Stimulated activated CD4-positive, alpha-beta T cell treated with anti-CD3 and anti-CD28 coated beads, Interleukin-15, amount 100 ng/mL, for 1 hour (primary cell): Measurements from ENCODE around the gene SLC39A7.

ENCODE experiments used
- DNase-seq, 2 donors: peaks; one replicate each; pipeline ENCODE4 v3.0.0-alpha.2; 2020; ENCODE audit warnings: low read depth in 1 of 2, low spot score in 1 of 2

Gene SLC39A7

DNA sequence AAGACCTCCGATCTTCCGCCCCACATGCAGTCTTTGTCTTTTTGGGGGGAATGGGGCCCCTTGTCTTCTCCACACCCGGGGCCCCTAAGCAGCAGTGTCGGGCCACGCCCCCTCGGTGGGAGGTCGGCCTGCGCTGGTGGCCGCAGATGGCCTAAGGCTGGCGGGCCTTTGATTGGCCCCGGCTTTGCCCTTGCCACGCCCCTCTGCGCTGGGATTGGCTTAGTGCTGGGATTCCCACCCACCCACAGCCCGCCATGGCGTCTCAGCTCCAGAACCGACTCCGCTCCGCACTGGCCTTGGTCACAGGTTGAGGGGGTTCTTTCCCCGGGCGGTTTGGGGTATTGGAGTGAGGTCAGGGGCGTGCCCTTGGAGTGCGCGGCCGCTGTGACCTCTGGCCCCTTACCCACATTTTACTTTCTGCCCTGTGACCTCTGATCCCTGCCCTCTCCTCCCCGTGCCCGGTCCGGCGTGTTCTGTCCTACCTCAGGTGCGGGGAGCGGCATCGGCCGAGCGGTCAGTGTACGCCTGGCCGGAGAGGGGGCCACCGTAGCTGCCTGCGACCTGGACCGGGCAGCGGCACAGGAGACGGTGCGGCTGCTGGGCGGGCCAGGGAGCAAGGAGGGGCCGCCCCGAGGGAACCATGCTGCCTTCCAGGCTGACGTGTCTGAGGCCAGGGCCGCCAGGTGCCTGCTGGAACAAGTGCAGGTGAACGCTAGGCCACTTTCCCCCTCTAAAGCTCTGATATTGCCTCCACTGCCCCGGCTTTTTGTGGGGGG is 3.9 kb downstream of the SLC39A7 start, which contains the start of gene HSD17B8:
HSD17B8 (plus strand) TSS at position 241 of the 776 bp plus-strand sequence; CDS start at position 255, 14 bp downstream.
- peak; percentile 78 to 87 for DNase-seq

DNA sequence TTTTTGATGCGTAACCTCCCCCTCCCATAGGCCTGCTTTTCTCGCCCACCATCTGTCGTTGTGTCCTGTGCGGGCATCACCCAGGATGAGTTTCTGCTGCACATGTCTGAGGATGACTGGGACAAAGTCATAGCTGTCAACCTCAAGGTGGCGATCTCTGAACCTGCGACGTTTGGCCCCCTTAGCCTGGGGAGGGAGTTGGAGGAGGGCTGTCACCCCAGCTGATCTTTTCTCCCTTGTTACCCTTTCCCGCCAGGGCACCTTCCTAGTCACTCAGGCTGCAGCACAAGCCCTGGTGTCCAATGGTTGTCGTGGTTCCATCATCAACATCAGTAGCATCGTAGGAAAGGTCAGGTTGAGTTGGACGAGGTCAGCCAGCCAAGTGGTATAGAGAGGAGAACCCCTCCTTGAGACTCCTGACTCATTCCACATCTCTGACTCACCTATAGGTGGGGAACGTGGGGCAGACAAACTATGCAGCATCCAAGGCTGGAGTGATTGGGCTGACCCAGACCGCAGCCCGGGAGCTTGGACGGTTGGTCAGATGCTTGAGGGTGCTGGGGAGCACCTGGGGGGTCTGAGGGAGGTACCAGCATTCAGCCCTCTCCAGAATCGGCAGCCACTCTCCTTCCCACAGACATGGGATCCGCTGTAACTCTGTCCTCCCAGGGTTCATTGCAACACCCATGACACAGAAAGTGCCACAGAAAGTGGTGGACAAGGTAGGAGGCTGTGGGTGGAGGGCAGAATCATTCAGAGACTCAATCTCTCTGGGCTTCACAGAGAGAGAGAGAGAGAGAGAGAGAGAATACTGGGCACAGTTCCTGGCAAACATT is 4.7 kb downstream of the SLC39A7 start:
- no peak for DNase-seq

DNA sequence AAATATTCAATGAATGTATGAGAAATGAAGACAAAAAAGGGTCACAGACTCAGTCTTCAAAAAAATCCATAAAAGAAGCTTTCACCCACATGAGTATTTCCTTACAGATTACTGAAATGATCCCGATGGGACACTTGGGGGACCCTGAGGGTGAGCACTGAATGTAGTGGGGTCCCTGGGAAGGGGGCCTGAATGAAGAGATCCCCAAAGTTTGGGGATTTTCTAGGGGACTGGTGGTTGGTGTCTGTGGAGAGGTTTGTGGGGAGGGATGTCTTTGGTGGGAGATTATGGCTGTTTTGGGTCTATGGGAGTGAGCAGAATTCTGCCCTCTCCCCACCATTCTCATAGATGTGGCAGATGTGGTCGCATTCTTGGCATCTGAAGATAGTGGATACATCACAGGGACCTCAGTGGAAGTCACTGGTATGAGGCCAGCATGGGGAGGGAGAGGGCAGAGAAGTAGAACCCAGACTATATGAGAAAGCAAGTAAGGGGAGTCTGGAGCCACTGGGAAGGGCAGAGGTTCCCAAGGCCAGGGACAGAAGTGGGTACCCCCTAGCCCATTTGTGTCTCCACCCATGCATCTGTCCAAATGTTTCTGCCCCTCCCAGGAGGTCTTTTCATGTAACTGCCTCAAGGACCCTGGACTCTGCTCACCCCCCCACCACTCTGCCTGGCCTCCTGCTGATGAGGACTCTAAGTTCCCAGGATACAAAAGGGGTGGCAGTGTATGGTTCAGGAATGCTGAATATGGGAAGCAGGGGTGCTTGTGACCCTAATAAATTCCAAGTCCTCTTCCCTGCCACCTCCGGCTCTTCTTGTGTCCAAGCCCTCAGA is 5.6 kb downstream of the SLC39A7 start:
- DNase-seq, result no peak

DNA sequence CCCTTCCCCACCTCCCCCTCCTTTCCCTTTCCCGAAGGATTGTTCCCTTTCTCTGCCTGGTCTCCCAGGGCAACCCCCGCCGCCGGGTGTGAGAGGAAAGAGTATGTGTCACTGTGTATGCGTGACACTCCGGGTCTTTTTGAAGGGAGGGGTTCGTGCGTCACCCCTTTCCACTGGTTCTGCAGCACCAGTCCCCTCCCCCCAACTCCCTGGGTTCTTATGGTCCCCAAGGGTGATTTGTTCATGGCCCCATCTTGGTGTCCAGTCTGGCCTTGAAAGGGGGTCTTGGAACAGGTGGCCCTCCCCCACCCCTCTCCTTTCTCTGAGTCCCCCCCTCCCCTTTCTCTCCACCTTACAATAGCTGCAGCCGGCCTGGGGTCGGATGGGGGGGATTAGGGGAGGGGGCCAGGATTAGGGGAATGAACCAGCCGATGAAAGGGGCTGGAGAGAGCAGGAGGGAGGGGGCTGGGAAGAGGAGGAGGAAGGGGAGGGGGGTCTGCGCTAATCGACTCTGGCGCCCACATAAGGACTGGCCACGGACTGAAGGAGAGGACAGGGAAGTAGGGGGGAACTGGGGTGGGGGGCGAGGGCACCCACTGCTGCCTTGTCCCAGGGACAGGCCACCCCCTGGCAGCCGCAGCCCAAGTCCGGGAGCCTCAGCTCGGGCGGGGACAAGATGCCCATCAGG is 6.3 kb downstream of the SLC39A7 start:
- DNase-seq, result no peak

DNA sequence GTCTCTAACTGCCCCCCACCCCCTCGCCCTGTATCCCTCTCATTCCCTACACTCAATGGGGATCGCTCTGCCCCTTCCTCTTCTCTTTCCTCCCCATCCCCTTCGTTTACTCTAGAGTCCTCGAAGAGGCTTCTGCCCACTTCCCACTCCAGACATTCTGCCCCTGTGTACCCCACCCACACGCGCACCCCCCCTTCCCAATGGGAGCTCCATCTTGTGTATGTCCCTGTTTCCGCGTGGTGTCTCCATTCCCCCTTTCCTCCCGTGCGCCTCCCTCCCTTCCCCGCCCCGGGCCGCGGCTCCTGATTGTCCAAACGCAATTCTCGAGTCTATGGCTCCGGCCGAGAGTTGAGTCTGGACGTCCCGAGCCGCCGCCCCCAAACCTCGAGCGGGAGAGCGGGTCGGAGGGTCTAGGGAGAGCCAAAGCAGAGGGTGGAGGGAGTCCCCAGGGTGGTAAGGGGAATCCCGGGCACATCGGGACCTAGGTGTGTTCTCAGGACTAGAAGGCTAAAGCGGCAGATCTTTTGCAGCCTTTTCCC is 7.0 kb downstream of the SLC39A7 start:
- DNase-seq, result no peak

DNA sequence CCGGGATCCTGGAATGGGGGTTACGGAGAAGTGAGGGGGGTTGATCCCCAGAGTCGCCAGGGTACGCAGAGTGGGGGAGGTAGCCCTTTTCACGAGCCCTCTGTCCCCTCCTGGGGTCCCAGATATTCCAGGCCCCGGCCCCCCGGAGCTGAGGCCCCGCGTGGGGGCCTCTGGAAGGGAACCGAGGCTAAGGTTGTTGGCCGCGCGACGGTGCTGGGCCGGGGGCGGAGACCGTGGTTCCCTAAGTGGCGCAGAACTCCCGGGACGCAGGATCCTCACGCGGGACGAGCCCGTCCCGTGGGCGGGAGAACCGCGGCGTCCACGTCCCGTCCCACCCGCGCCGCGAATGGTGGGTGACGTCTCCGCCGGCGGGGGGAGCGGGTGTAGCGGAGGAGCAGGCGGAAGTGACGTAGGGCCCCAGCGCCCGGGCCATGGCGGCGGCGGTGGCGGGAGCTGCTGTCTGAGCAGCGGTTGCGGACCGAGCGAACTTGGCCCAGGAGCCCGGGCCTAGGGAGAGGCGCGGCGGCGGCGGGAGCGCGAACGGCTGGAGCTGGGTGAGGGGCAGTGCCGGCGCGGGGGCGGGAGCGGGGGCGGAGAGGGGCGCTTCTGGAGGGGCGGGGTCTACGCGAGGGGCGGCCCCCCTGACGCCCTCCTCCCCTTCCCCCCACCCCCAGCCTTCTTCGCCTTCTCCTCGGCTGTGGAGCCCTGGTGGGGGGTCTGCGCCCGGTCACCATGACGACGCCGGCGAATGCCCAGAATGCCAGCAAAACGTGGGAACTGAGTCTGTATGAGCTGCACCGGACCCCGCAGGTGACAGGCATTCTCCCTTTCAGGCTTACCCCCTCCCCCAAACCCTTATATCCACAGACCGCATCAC is 7.7 kb downstream of the SLC39A7 start, which contains the start of gene RING1:
RING1 (plus strand) TSS at position 410 of the 877 bp plus-strand sequence; CDS start at position 733, 323 bp downstream.
- DNase-seq, result peak; percentile 71 to 81

DNA sequence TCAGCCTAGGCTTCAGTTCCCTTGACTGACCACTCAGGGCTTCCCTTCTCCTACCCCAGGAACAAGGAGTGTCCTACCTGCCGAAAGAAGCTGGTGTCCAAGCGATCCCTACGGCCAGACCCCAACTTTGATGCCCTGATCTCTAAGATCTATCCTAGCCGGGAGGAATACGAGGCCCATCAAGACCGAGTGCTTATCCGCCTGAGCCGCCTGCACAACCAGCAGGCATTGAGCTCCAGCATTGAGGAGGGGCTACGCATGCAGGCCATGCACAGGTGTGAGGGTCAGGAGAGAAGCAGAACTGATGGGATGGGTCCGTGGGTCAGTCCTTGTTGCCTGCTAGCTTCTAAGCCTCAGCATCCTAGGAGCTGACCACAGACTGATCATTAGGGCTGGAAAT is 9.2 kb downstream of the SLC39A7 start:
- DNase-seq, result no peak

DNA sequence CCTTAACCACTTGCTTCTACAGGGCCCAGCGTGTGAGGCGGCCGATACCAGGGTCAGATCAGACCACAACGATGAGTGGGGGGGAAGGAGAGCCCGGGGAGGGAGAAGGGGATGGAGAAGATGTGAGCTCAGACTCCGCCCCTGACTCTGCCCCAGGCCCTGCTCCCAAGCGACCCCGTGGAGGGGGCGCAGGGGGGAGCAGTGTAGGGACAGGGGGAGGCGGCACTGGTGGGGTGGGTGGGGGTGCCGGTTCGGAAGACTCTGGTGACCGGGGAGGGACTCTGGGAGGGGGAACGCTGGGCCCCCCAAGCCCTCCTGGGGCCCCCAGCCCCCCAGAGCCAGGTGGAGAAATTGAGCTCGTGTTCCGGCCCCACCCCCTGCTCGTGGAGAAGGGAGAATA is 10.5 kb downstream of the SLC39A7 start:
- DNase-seq, result no peak

DNA sequence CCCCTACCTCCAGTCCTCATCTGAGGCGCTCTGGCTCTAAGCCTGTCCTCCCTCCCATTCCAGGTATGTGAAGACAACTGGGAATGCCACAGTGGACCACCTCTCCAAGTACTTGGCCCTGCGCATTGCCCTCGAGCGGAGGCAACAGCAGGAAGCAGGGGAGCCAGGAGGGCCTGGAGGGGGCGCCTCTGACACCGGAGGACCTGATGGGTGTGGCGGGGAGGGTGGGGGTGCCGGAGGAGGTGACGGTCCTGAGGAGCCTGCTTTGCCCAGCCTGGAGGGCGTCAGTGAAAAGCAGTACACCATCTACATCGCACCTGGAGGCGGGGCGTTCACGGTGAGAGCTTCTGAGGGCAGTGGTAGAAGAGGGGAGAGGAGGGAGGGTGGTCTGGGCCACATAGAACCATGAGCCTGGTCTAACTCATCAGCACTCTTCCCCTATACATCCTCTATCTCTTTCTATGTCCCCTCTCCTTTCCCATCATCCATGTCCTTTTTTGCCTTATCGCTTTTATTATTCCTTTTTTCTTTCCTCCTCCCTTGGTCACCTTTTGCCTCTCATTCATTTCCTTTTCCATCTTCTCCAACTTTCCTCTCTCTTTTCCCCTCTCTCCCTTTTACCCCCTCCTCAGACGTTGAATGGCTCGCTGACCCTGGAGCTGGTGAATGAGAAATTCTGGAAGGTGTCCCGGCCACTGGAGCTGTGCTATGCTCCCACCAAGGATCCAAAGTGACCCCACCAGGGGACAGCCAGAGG is 11.2 kb downstream of the SLC39A7 start:
- DNase-seq, result no peak

DNA sequence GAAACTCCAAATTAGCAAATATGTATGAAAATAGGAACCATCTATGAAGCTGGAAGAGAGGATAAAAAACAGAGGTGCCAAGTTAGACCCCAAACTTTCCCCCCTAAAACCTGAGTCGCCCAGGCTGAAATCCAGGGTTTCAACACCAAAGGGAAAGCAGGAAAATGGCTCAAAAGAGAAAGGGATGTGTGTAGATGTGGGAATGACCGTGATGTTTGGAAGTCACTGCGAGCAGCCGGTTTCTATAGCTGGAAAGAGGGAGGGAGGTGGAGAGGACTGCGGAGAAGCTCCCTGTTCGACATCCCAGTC is 12.1 kb downstream of the SLC39A7 start:
- no peak for DNase-seq

DNA sequence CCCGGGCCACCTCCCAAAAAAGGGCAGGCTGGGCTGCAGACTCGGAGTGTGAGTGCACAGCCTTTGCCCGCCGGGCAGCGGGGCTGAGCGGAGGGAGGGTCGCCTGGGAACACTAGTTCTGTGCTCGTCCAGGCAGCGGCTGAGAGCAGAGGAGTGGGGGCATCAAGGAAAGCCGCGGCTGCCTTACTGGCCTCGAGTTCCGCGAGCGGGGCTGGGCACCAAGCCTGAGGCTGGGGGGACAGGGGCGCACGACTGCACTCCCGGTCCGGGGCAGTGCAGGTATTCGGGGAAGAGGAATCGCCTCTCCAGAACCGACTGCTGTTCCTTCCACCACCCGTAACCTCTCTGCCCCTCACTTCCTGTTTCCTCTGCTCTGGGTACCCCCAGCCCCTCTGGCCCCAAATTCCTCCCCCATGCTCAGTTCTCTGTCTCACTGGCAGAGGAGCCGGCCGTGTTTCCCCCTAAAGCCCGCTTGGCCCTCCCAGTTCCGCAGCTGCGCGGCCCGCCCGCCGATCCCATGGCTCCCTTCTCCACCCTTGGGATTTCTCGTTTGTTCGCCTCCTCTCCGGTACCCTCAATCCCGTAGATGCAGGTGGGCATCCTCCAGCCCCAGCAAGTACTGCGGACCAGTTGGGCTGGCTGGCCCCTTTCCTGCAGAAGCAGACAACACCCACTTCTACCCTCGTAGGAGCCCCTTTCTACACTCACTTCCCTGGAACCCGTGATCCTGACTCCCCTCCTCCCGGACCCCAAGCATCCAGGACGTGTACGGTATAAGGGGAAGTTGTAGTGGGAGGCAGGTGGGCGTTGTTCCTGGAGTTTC is 12.7 kb downstream of the SLC39A7 start:
- no peak for DNase-seq

DNA sequence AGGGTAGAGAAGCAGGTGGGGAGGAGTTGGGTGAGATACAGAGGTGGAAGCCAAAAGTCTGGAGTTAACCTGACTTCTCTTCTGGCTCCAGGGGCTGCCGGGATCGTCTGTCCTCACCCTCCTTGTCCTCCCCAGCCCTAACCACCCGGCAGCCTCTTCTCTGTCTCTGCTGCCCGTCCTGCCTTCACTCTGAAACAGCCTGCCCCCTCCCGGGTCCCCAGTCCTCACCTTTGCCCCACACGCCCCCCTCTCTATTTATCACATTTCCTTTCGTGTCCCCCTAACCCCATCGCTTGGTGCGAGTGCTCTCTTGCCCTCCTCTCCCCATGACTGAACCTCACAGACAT is 13.3 kb downstream of the SLC39A7 start:
- DNase-seq, result no peak

DNA sequence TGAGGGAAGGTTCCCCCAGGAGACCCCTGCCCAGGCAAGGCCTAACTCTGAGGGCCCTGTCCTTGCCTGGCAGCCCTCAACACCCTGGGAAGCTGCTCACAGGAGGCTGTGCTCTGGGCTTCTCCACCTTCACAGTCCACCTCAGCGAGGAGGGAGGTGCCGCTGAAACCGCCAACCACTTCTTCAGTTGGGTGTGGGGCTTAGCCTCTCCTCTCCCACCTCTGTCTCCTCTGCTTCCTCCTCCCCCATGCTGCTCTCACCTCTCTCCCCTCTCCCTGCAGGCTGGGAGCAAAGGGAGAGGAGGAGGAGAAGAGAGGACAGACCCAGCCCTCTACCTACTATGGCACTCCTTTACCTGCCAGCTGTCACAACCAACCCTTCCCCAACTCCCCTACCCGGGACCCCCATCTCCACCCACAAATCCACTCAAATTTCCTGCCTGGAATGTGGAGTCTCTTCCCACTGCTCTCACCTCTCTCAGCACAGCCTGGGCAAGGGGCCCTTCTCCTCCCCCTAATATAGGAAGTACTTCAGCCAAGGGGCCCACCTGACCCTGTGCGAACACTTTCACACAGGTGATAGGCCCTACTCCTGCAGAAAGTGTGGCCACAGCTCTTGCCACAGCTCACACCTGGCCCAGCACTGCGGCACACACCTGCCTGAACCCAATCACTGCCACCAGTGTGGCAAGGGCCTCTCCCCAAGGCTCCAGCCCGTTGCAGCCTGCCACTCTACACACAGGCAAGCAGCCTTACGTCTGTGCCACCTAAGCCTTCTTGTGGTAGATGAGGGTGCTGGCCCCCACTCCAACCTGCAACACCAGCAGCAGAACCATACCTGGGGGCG is 14.8 kb downstream of the SLC39A7 start:
- DNase-seq, result no peak

DNA sequence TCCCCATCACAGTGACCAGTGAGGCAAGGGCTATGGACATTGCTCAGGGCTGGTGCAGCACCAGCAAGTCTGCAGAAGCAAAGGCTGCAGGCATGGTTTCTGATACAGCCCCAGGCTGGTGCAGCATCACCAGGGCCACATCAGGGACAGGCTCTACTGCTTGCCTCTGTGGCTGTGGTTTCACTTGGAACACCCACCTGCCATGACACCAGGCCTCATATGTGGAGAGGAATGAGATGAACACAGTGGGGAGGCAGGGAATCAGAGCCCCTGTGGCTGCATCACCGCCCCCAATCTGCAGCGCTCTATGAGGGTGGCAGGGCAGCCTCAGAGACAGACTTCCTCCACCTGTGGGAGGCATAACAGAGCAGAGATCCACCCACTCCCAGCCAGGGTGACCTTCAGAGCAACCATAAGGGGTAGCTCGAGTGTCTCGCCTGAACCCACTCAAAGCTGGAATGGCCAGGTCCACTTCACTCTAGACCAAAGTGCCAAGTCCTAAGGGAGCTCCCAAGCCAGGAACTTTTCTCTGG is 15.5 kb downstream of the SLC39A7 start:
- DNase-seq, result no peak

DNA sequence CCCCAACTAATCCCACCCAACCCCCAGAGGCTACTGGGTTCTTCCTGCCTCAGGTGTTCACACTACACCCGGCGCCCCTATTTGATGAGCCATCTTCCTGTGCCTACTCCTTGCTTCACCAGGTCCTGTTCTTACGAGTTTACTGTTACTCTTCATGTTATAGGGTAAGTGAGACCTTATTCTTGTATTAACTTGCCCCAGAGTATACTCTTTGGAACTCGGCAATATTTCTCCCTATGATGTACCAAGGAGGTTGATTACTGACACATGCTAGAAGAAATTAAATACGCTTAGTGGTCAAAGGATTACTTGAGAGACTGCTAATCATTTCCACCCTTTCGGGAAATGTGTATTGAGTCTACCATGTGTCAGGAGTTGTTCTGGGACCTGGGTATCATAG is 16.6 kb downstream of the SLC39A7 start:
- no peak for DNase-seq

DNA sequence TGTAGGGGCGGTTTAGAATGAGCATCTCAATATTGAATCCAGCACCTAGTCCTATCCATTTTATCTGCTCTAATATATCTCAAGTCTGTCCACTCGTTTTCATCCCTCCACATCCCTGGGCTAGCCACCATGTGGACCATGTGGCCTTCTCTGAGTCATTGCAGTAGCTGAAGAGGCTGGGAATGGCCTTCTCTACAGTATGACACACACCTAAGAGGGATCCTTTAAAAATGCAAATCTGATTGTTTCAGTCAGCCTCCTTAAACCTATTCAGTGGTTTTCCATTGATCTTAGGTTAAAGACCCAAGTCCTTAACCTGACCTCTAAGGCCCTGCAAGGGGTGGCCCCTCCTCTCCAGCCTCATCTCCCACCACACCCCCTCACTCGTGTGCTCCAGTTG is 17.0 kb downstream of the SLC39A7 start:
- no peak for DNase-seq
